H1 (cell line): ENCODE results near the gene TLK2. TPM values are rescaled to one million over a fixed set of nuclear protein-coding genes. Genes with fewer than 3 reads are reported as not detected.

Experiments used
- CTCF ChIA-PET: fragments of 300-600 bp; sonication (Branson Sonifier 250); formaldehyde crosslinking; loops from one replicate; lab custom pipeline; 2021; ENCODE audit not compliant: partially characterized antibody; lab: Charles Lee
- POLR2A ChIA-PET: fragments of 300-600 bp; sonication (Branson Sonifier 250); formaldehyde crosslinking; loops from one replicate; lab custom pipeline; 2021; ENCODE audit warnings: inconsistent platforms; ENCODE audit not compliant: partially characterized antibody; lab: Charles Lee
- DNase-seq, 2 experiments: peaks; one replicate each; pipeline versions ENCODE4 v3.0.0 to v3.0.0-alpha.2; 2010 to 2022; ENCODE audit warnings: low spot score in 2 of 2, low read depth in 1 of 2, mixed read lengths in 1 of 2
- FAIRE-seq: peaks from 2 replicates; lab custom pipeline; 2011; peaks lifted over from hg19 to GRCh38; lab: Jason Lieb, UNC
- H2AFZ ChIP-seq: 2 replicates; pipeline ENCODE4 v1.8.1; 2012; ENCODE audit warnings: low read length, inconsistent platforms
- H2AK5ac ChIP-seq: 2 replicates; pipeline ENCODE4 v1.6.1; 2013; ENCODE audit warnings: low read depth, low read length
- H2BK120ac ChIP-seq: replicated peaks from 2 replicates; pipeline ENCODE3; 2013; ENCODE audit warnings: low read depth, low read length, inconsistent platforms
- H2BK12ac ChIP-seq: 2 replicates; pipeline ENCODE4 v1.6.1; 2013; ENCODE audit warnings: low read depth, low read length
- H2BK15ac ChIP-seq: 2 replicates; pipeline ENCODE4 v1.6.1; 2013; ENCODE audit warnings: low read length
- H2BK20ac ChIP-seq: 2 replicates; pipeline ENCODE4 v1.6.1; 2013; ENCODE audit warnings: low read length
- H2BK5ac ChIP-seq: 2 replicates; pipeline ENCODE4 v1.6.1; 2013; ENCODE audit warnings: low read depth, low read length
- H3K14ac ChIP-seq: 2 replicates; pipeline ENCODE4 v1.6.1; 2013; ENCODE audit warnings: inconsistent platforms; ENCODE audit not compliant: insufficient read length
- H3K18ac ChIP-seq: 2 replicates; pipeline ENCODE4 v1.6.1; 2013; ENCODE audit warnings: low read length; ENCODE audit errors: extremely low read depth
- H3K23ac ChIP-seq: 2 replicates; pipeline ENCODE4 v1.6.1; 2013; ENCODE audit warnings: inconsistent platforms; ENCODE audit not compliant: insufficient read length
- H3K23me2 ChIP-seq: 2 replicates; pipeline ENCODE4 v1.6.1; 2013; ENCODE audit warnings: low read depth, low read length
- H3K27ac ChIP-seq: 2 replicates; pipeline ENCODE4 v1.6.1; 2011; ENCODE audit warnings: low read depth, low read length, inconsistent platforms
- H3K27me3 ChIP-seq, 4 experiments: replicated peaks in 1 of 4; 1 replicate in 1 of 4; 2 replicates in 3 of 4; pipeline versions ENCODE4 v1.6.1 to v1.8.1; 2011 to 2013; ENCODE audit warnings: low read length in 3 of 4, mild to moderate bottlenecking in 3 of 4, inconsistent platforms in 2 of 4, mixed read lengths in 2 of 4, moderate library complexity in 1 of 4; ENCODE audit not compliant: control insufficient read depth in 3 of 4, insufficient read depth in 3 of 4; ENCODE audit errors: extremely low read depth in 1 of 4
- H3K36me3 ChIP-seq, 4 experiments: 2 replicates each; pipeline versions ENCODE4 v1.6.1 to v1.8.1; 2011 to 2013; ENCODE audit warnings: mild to moderate bottlenecking in 4 of 4, low read length in 3 of 4, moderate library complexity in 2 of 4, control low read depth in 1 of 4, inconsistent platforms in 1 of 4; ENCODE audit not compliant: insufficient read depth in 4 of 4, control insufficient read depth in 2 of 4
- H3K4ac ChIP-seq: replicated peaks from 2 replicates; pipeline ENCODE3; 2013; ENCODE audit warnings: low read length, low read depth, mixed read lengths, inconsistent platforms; ENCODE audit not compliant: insufficient read length
- H3K4me1 ChIP-seq, 4 experiments: replicated peaks in 1 of 4; 1 replicate in 1 of 4; 2 replicates in 3 of 4; pipeline versions ENCODE4 v1.6.1 to v1.8.1; 2011 to 2013; ENCODE audit warnings: low read length in 3 of 4, inconsistent platforms in 2 of 4, mixed read lengths in 1 of 4; ENCODE audit not compliant: insufficient read depth in 4 of 4, control insufficient read depth in 3 of 4
- H3K4me2 ChIP-seq, 2 experiments: 2 replicates each; pipeline versions ENCODE4 v1.6.1 to v1.8.1; 2011 to 2013; ENCODE audit warnings: low read depth in 2 of 2, low read length in 2 of 2, control low read depth in 1 of 2, inconsistent platforms in 1 of 2, mild to moderate bottlenecking in 1 of 2; ENCODE audit not compliant: insufficient read depth in 1 of 2
- H3K4me3 ChIP-seq, 4 experiments: fragments of 200-600, 300-600 bp in 1 of 4; sonication (generic), shearing (Covaris generic), sonication (Bioruptor Twin) in 1 of 4; 2 replicates each; pipeline versions ENCODE4 v1.5.1 to v1.8.1; 2011 to 2016; ENCODE audit warnings: low read length in 4 of 4, low read depth in 3 of 4, control low read depth in 2 of 4, inconsistent platforms in 2 of 4, mild to moderate bottlenecking in 2 of 4, mixed read lengths in 1 of 4, moderate library complexity in 1 of 4; ENCODE audit not compliant: insufficient read depth in 2 of 4; ENCODE audit errors: extremely low read depth in 1 of 4
- H3K56ac ChIP-seq: replicated peaks from 2 replicates; pipeline ENCODE3; 2013; ENCODE audit warnings: low read depth, mild to moderate bottlenecking, mixed read lengths, low read length, inconsistent platforms; ENCODE audit not compliant: insufficient read length
- H3K79me1 ChIP-seq: 2 replicates; pipeline ENCODE4 v1.6.1; 2013; ENCODE audit warnings: low read depth, low read length, control low read depth
- H3K79me2 ChIP-seq, 2 experiments: 2 replicates each; pipeline versions ENCODE4 v1.6.1 to v1.8.1; 2012 to 2013; ENCODE audit warnings: low read length in 2 of 2, mild to moderate bottlenecking in 2 of 2, inconsistent platforms in 1 of 2; ENCODE audit not compliant: insufficient read depth in 2 of 2, control insufficient read depth in 1 of 2
- H3K9ac ChIP-seq, 4 experiments: replicated peaks in 1 of 4; 1 replicate in 1 of 4; 2 replicates in 3 of 4; pipeline versions ENCODE4 v1.6.1 to v1.8.1; 2011 to 2013; ENCODE audit warnings: low read depth in 3 of 4, low read length in 3 of 4, control low read depth in 2 of 4, mild to moderate bottlenecking in 2 of 4, moderate library complexity in 2 of 4, inconsistent platforms in 1 of 4; ENCODE audit errors: extremely low read depth in 1 of 4
- H3K9me3 ChIP-seq, 2 experiments: 2 replicates each; pipeline versions ENCODE4 v1.6.1 to v1.8.1; 2012 to 2013; ENCODE audit warnings: mild to moderate bottlenecking in 2 of 2, moderate library complexity in 2 of 2, control low read depth in 1 of 2, inconsistent platforms in 1 of 2, low read depth in 1 of 2, low read length in 1 of 2, mixed read lengths in 1 of 2; ENCODE audit not compliant: insufficient read depth in 2 of 2
- H4K20me1 ChIP-seq, 2 experiments: replicated peaks in 1 of 2; 2 replicates each; pipeline versions ENCODE3 to v1.8.1; 2011 to 2013; ENCODE audit warnings: inconsistent platforms in 2 of 2, low read length in 2 of 2, mild to moderate bottlenecking in 1 of 2; ENCODE audit not compliant: insufficient read depth in 2 of 2, control insufficient read depth in 1 of 2
- H4K5ac ChIP-seq: 2 replicates; pipeline ENCODE4 v1.6.1; 2013; ENCODE audit warnings: low read length, low read depth, mixed read lengths, inconsistent platforms; ENCODE audit not compliant: insufficient read length
- H4K8ac ChIP-seq: 2 replicates; pipeline ENCODE4 v1.8.0; 2013; ENCODE audit warnings: mild to moderate bottlenecking, moderate library complexity, low read length, inconsistent platforms; ENCODE audit not compliant: insufficient read depth; ENCODE audit errors: extremely low read depth
- H4K91ac ChIP-seq: replicated peaks from 2 replicates; pipeline ENCODE3; 2013; ENCODE audit warnings: low read length, mixed read lengths, inconsistent platforms; ENCODE audit not compliant: insufficient read length
- CBX8 ChIP-seq: fragments of 300-800, 300-1000 bp; sonication (generic); IDR thresholded peaks from 2 replicates; pipeline ENCODE4 v1.7.1; 2016; ENCODE audit warnings: low read depth, low read length, borderline replicate concordance
- CREB1 ChIP-seq: IDR thresholded peaks from 2 replicates; pipeline ENCODE4 v1.6.1; 2012; ENCODE audit warnings: inconsistent platforms
- EP300 ChIP-seq, 2 experiments: IDR thresholded peaks; 1 replicate in 1 of 2; 2 replicates in 1 of 2; pipeline ENCODE4 v1.6.1; 2011 to 2012; ENCODE audit warnings: low read depth in 2 of 2, low read length in 2 of 2, mild to moderate bottlenecking in 2 of 2, borderline replicate concordance in 1 of 2, inconsistent platforms in 1 of 2, moderate library complexity in 1 of 2
- HDAC2 ChIP-seq, 2 experiments: fragments of 300-600 bp in 1 of 2; sonication (generic) in 1 of 2; IDR thresholded peaks; 2 replicates each; pipeline ENCODE4 v1.6.1; 2011 to 2012; ENCODE audit warnings: low read depth in 2 of 2, low read length in 2 of 2, mild to moderate bottlenecking in 2 of 2, moderate library complexity in 2 of 2, borderline replicate concordance in 1 of 2, inconsistent platforms in 1 of 2
- RXRA ChIP-seq: IDR thresholded peaks from 2 replicates; pipeline ENCODE4 v1.6.1; 2011; ENCODE audit warnings: low read depth, mild to moderate bottlenecking, low read length, moderate library complexity; ENCODE audit not compliant: insufficient read depth
- SAP30 ChIP-seq: fragments of 300-600 bp; sonication (generic); IDR thresholded peaks from 2 replicates; pipeline ENCODE4 v1.7.1; 2012; ENCODE audit warnings: low read length, moderate library complexity, mild to moderate bottlenecking, inconsistent platforms; ENCODE audit not compliant: insufficient read depth, insufficient replicate concordance
- SP1 ChIP-seq: IDR thresholded peaks from 2 replicates; pipeline ENCODE4 v1.6.1; 2011; ENCODE audit warnings: low read depth, low read length
- SP2 ChIP-seq: IDR thresholded peaks from 2 replicates; pipeline ENCODE4 v1.6.1; 2012; ENCODE audit warnings: mild to moderate bottlenecking, low read length, inconsistent platforms
- TAF1 ChIP-seq: IDR thresholded peaks from 2 replicates; pipeline ENCODE4 v1.6.1; 2011; ENCODE audit warnings: mild to moderate bottlenecking, low read depth, low read length
- USF2 ChIP-seq: IDR thresholded peaks from 2 replicates; pipeline ENCODE4 v1.6.1; 2011; ENCODE audit warnings: low read length, improper control_type of control experiment
- YY1 ChIP-seq: IDR thresholded peaks from 2 replicates; pipeline ENCODE4 v1.6.1; 2011; ENCODE audit warnings: low read depth, mild to moderate bottlenecking, low read length
- WGBS, 2 experiments: shearing (Covaris generic) in 1 of 2; methylation state at CpG; one replicate each; pipeline versions ENCODE4 v1.1.6 to v1.1.7; 2013 to 2015; ENCODE audit warnings: low lambda C conversion rate in 2 of 2, mixed read lengths in 2 of 2, inconsistent platforms in 1 of 2, low coverage in 1 of 2, missing lambda C conversion rate in 1 of 2; ENCODE audit not compliant: insufficient replicate concordance in 2 of 2, insufficient coverage in 1 of 2, insufficient read length in 1 of 2; ENCODE audit errors: extremely low coverage in 1 of 2, missing lambda C conversion rate in 1 of 2; 5-methylcytosine and 5-hydroxymethylcytosine counted together
- polyA plus RNA-seq, 7 experiments: library from polyadenylated mRNA; depleted of rRNA in 3 of 7; stranded (reverse) in 5 of 7; unstranded in 2 of 7; fragments of >200 nt in 5 of 7; fragments of 200-250 nt in 2 of 7; gene quantifications; 1 replicate in 5 of 7; 2 replicates in 1 of 7; 4 replicates in 1 of 7; pipeline versions ENCODE4 v1.2.1 to v1.2.3, GENCODE V29; 2011 to 2013; ENCODE audit warnings: missing spikeins in 2 of 7, mixed read lengths in 2 of 7
- total RNA-seq: library from RNA; stranded (reverse); fragmentation: NEBNext Ultra II Directional; extraction: Animal tissue kit (Norgen Biotek cat#: 25700); gene quantifications from 2 replicates; pipeline ENCODE4 v1.2.1, GENCODE V29; 2021

TLK2 gene
- total and polyA plus RNA-seq, 2 of the 8 experiments (the other 6 are each of a cell fraction or from before 2014, with no cell fraction given) = 43.1 to 59.9 TPM

DNA sequence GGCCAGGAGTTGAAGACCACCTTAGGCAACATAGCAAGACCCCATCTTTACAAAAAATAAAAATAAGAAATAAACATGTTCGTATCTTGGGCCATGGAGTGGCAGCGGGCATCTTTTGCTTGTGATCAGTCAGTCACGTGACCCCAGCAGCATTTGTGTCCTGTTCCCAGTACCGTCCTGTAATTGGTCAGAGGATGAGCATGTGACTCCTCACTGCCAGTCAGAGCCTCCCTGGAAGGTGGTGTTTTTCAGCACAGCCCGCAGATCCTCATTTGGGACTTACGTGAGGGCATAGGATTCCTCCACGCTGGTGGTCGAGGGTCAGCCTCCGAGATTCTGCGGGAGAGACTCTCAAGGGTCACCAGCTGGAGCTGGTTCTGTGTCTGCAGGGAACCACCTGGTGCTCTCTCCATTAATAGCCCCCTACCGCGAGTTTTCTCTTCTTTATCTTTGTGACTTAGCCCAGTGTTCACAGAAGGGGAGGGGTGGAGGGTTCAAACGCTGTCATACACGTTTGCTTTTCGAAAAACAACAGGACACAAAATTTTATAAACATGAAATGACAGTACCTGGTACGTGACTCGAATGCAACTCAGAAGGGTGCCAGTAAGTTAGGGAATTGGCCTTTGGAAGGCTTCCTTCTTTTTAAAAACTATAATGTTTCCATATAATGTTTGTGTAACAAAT is 166.0 kb downstream of the TLK2 start:
- no peaks in the 10 kb centered on the region for H3K27me3 ChIP-seq
- no peak for TF ChIP-seq CREB1
- peak; percentile 34; the same call in 1 of the 2 replicates for TF ChIP-seq TAF1
- 0 out of 2 replicates have a peak, but pooled peaks have one; percentile 22 for TF ChIP-seq SP1
- TF ChIP-seq USF2 = peak; percentile 89
- no peak for TF ChIP-seq HDAC2 (IDR thresholded peaks at IDR 0.05; ENCODE audit: borderline replicate concordance in 1 of 2, low read depth in 2 of 2, low read length in 2 of 2)
- no peak for TF ChIP-seq RXRA
- no peak for TF ChIP-seq EP300 (IDR thresholded peaks at IDR 0.05; ENCODE audit: borderline replicate concordance in 1 of 2, low read depth in 2 of 2, low read length in 2 of 2)
- TF ChIP-seq SP2 = no peak
- no peak for TF ChIP-seq CBX8
- TF ChIP-seq YY1 = 0 out of 2 replicates have a peak, but pooled peaks have one; percentile 9
- TF ChIP-seq SAP30 = no peak

More for the DNA sequence above, 166.0 kb downstream of the TLK2 start:
- no peak overlapping the region for H3K23ac ChIP-seq
- H2AK5ac ChIP-seq = no peak overlapping the region
- no peaks in the 10 kb centered on the region for H3K79me1 ChIP-seq
- POLR2A ChIA-PET = no interaction called here
- WGBS, 2 experiments = 66% methylated on average over 17 of the region's 17 CpGs; no CpG with 5 or more reads in 1 of the 2 experiments
- H3K9me3 ChIP-seq = no peaks in the 10 kb centered on the region
- no peak overlapping the region for H3K4ac ChIP-seq
- FAIRE-seq (no peak), DNase-seq (peak in 1 of 2 experiments; percentile 60)
- H4K8ac ChIP-seq = peak overlapping the region; percentile 82
- H2BK120ac ChIP-seq = no peak overlapping the region
- H3K4me3 ChIP-seq = peak overlapping the region in 1 of 4 experiments; percentile 7; a peak in 1 of 8 replicates
- H3K23me2 ChIP-seq = no peaks in the 10 kb centered on the region
- H4K20me1 ChIP-seq = no peaks in the 10 kb centered on the region
- H3K18ac ChIP-seq = no peak overlapping the region
- H2BK5ac ChIP-seq = no peak overlapping the region
- no peak overlapping the region for H3K27ac ChIP-seq
- CTCF ChIA-PET = no interaction called here
- H3K56ac ChIP-seq = peak overlapping the region; percentile 49
- no peaks in the 10 kb centered on the region for H3K79me2 ChIP-seq
- H3K14ac ChIP-seq = no peak overlapping the region
- no peak overlapping the region for H3K9ac ChIP-seq
- H4K5ac ChIP-seq = no peak overlapping the region
- H2AFZ ChIP-seq = no peak overlapping the region
- H4K91ac ChIP-seq = no peak overlapping the region
- no peak overlapping the region for H2BK15ac ChIP-seq
- no peaks in the 10 kb centered on the region for H3K36me3 ChIP-seq
- peaks cover 0 to 6% (median 1%) of the 10 kb centered on the region in 4 experiments; a peak in 1 of 7 replicates for H3K4me1 ChIP-seq
- H2BK12ac ChIP-seq = no peak overlapping the region
- H3K4me2 ChIP-seq = peak overlapping the region; percentile 24 to 26; a peak in 3 of 4 replicates
- no peak overlapping the region for H2BK20ac ChIP-seq
